PC-3 (cell line): ENCODE results near the gene SEC14L1. TPM values are rescaled to one million over a fixed set of nuclear protein-coding genes. Genes with fewer than 3 reads are reported as not detected.
"Not testable (repeated sequence)": the region's sequence is repeated elsewhere in the genome, so short reads cannot be mapped to it uniquely, and the experiment has no call there.

ENCODE experiments used
- ATAC-seq: fragments of 200-7000 bp; cut with Tn5 transposase; 2 replicates; pipeline ENCODE4 v1.9.1; 2020; ENCODE audit warnings: mild to moderate bottlenecking, moderate library complexity
- BruUV-seq: library from RNA; stranded (reverse); fragments of 400-500 nt; replicated peaks from 2 replicates; lab custom pipeline; 2021; lab: Mats Ljungman, UMichigan
- CTCF ChIA-PET: fragments of 300-600 bp; sonication (Branson Sonifier 250); formaldehyde crosslinking; loops from one replicate; lab custom pipeline; 2022; ENCODE audit warnings: antibody characterized with exemption; lab: Charles Lee
- POLR2A ChIA-PET: fragments of 300-600 bp; sonication (Branson Sonifier 250); formaldehyde crosslinking; loops from one replicate; lab custom pipeline; 2022; ENCODE audit warnings: antibody characterized with exemption; ENCODE audit not compliant: unreplicated experiment; lab: Charles Lee
- DNase-seq: peaks from one replicate; pipeline ENCODE4 v3.0.0-alpha.2; 2015
- H2AFZ ChIP-seq: fragments of 300-600 bp; sonication (generic); 2 replicates; pipeline ENCODE4 v1.6.0; 2016; ENCODE audit warnings: antibody characterized with exemption, low read length
- H3F3A ChIP-seq: fragments of 300-600 bp; sonication (generic); one replicate; pipeline ENCODE4 v1.6.0; 2017; ENCODE audit warnings: antibody characterized with exemption, low read length, control low read depth, mild to moderate bottlenecking; ENCODE audit not compliant: unreplicated experiment
- H3K27ac ChIP-seq: fragments of 300-600 bp; sonication (generic); 2 replicates; pipeline ENCODE4 v1.5.1; 2016; ENCODE audit warnings: mild to moderate bottlenecking, low read length
- H3K27me3 ChIP-seq: fragments of 300-600 bp; sonication (generic); 2 replicates; pipeline ENCODE4 v1.6.1; 2016; ENCODE audit warnings: low read length, mixed read lengths
- H3K36me3 ChIP-seq: fragments of 300-600 bp; sonication (generic); 2 replicates; pipeline ENCODE4 v1.6.1; 2016; ENCODE audit warnings: low read depth, mixed run types, low read length, mixed read lengths
- H3K4me1 ChIP-seq: fragments of 300-600 bp; sonication (generic); 2 replicates; pipeline ENCODE4 v1.5.1; 2016; ENCODE audit warnings: low read length; ENCODE audit not compliant: insufficient read depth
- H3K4me2 ChIP-seq: fragments of 300-600 bp; sonication (generic); 2 replicates; pipeline ENCODE4 v1.6.0; 2016; ENCODE audit warnings: low read length
- H3K4me3 ChIP-seq: fragments of 300-600 bp; sonication (generic); 2 replicates; pipeline ENCODE4 v1.5.1; 2016; ENCODE audit warnings: mild to moderate bottlenecking, low read length, mixed read lengths
- H3K79me2 ChIP-seq: fragments of 300-600 bp; sonication (generic); 2 replicates; pipeline ENCODE4 v1.6.1; 2017; ENCODE audit warnings: low read length, mixed read lengths
- H3K9ac ChIP-seq: fragments of 300-600 bp; sonication (generic); 2 replicates; pipeline ENCODE4 v1.6.0; 2016; ENCODE audit warnings: mild to moderate bottlenecking, low read length
- H3K9me2 ChIP-seq: fragments of 300-600 bp; sonication (generic); replicated peaks from 2 replicates; pipeline ENCODE4 v1.6.1; 2016; ENCODE audit warnings: mixed run types, low read length, mixed read lengths
- H3K9me3 ChIP-seq: fragments of 300-600 bp; sonication (generic); 2 replicates; pipeline ENCODE4 v1.6.1; 2016; ENCODE audit warnings: low read length, mixed read lengths
- H4K20me1 ChIP-seq: fragments of 300-600 bp; sonication (generic); 2 replicates; pipeline ENCODE4 v1.6.1; 2016; ENCODE audit warnings: low read length, mixed read lengths
- CTCF ChIP-seq: fragments of 300-600 bp; sonication (generic); conservative IDR thresholded peaks from 2 replicates; pipeline ENCODE4 v1.5.1; 2017; ENCODE audit warnings: antibody characterized with exemption, low read depth, mild to moderate bottlenecking, low read length
- EZH2 ChIP-seq: fragments of 300-600 bp; sonication (generic); IDR thresholded peaks from one replicate; pipeline ENCODE4 v1.6.1; 2017; ENCODE audit warnings: antibody characterized with exemption, mild to moderate bottlenecking, low read length; ENCODE audit not compliant: unreplicated experiment
- EZH2phosphoT487 ChIP-seq: fragments of 300-600 bp; sonication (generic); IDR thresholded peaks from 2 replicates; pipeline ENCODE4 v1.6.1; 2018; ENCODE audit warnings: mild to moderate bottlenecking, antibody characterized with exemption, low read length, borderline replicate concordance
- intact Hi-C: fragments of 100-400 bp; cut with micrococcal nuclease; formaldehyde crosslinking; loops from 2 replicates; pipeline ENCODE4 v1.9.0; 2023
- total RNA-seq: library from RNA; depleted of rRNA; stranded (reverse); fragments of >200 nt; gene quantifications from 2 replicates; pipeline ENCODE4 v1.2.3, GENCODE V29; 2014

The SEC14L1 gene
- total RNA-seq, 1 experiment from 2014 or later, result 39.8 TPM

- ChIA-PET POLR2A (no interaction called here), CTCF (no interaction called here)
- H4K20me1 ChIP-seq, result no peaks in the 10 kb centered on the region
- H3K9me2 ChIP-seq, result no peaks in the 10 kb centered on the region
- H3K4me3 ChIP-seq, result no peak overlapping the region
- no peaks in the 10 kb centered on the region for H3K27me3 ChIP-seq
- no peak overlapping the region for H3K9ac ChIP-seq
- ATAC-seq (no peak), DNase-seq (no peak)
- H3K79me2 ChIP-seq, result no peaks in the 10 kb centered on the region
- intact Hi-C loops, result no loop called here
- no peak overlapping the region; the same call in 1 of the 2 replicates for H2AFZ ChIP-seq
- H3F3A ChIP-seq, result peaks cover 3% of the 10 kb centered on the region
- TF ChIP-seq EZH2phosphoT487 (no peak), EZH2 (no peak), CTCF (no peak)
- H3K4me2 ChIP-seq, result no peak overlapping the region
- H3K27ac ChIP-seq, result peak overlapping the region; percentile 69
- peaks cover 11% of the 10 kb centered on the region; the same call in 1 of the 2 replicates for H3K36me3 ChIP-seq
- BruUV-seq, result no TSS peak
- 0 out of 2 replicates have a peak, but pooled peaks cover 5% of the 10 kb centered on the region for H3K9me3 ChIP-seq
- peaks cover 30% of the 10 kb centered on the region for H3K4me1 ChIP-seq
Observed at GRCh38 chr17:77133087-77133638, 7.6 kb upstream of the SEC14L1 start.

- no peaks in the 10 kb centered on the region for H3K27me3 ChIP-seq
- peaks cover 2% of the 10 kb centered on the region for H3K79me2 ChIP-seq
- H4K20me1 ChIP-seq, result no peaks in the 10 kb centered on the region
- peaks cover 11% of the 10 kb centered on the region; the same call in 1 of the 2 replicates for H3K36me3 ChIP-seq
- CTCF ChIA-PET, result no interaction called here
- no peak overlapping the region for H3K4me2 ChIP-seq
- H3F3A ChIP-seq, result peaks cover 3% of the 10 kb centered on the region
- TF ChIP-seq EZH2 (no peak), EZH2phosphoT487 (no peak), CTCF (no peak)
- peaks cover 38% of the 10 kb centered on the region for H3K4me1 ChIP-seq
- ATAC-seq, result no peak
- H3K9ac ChIP-seq, result no peak overlapping the region
- H2AFZ ChIP-seq, result no peak overlapping the region
- no peak for DNase-seq
- 0 out of 2 replicates have a peak, but pooled peaks cover 5% of the 10 kb centered on the region for H3K9me3 ChIP-seq
- POLR2A ChIA-PET, result no interaction called here
- no TSS peak for BruUV-seq
- no peak overlapping the region for H3K27ac ChIP-seq
- no peaks in the 10 kb centered on the region for H3K9me2 ChIP-seq
- intact Hi-C loops, result no loop called here
- H3K4me3 ChIP-seq, result no peak overlapping the region
Observed at GRCh38 chr17:77136420-77136767, 4.4 kb upstream of the SEC14L1 start.

GRCh38 chr17:77137111-77137510 lies 3.7 kb upstream of the SEC14L1 start:
- no peak for TF ChIP-seq EZH2
- TF ChIP-seq CTCF, result no peak
- no peak for TF ChIP-seq EZH2phosphoT487
- H3F3A ChIP-seq, result peaks cover 1% of the 10 kb centered on the region
- H3K79me2 ChIP-seq, result peaks cover 9% of the 10 kb centered on the region
- H3K4me1 ChIP-seq, result peaks cover 36% of the 10 kb centered on the region
- H3K9ac ChIP-seq, result no peak overlapping the region
- no peak overlapping the region; the same call in 1 of the 2 replicates for H3K27ac ChIP-seq
- H3K4me3 ChIP-seq, result no peak overlapping the region; the same call in 1 of the 2 replicates
- H2AFZ ChIP-seq, result no peak overlapping the region
- POLR2A ChIA-PET, result no interaction called here
- CTCF ChIA-PET, result interaction anchor here (0.7 kb wide), 1 partner anchor 20 kb away, joined by 6 read pairs; no protein-coding TSS in a partner anchor
- H3K9me3 ChIP-seq, result 0 out of 2 replicates have a peak, but pooled peaks cover 5% of the 10 kb centered on the region
- H4K20me1 ChIP-seq, result no peaks in the 10 kb centered on the region
- ATAC-seq, result no peak
- H3K9me2 ChIP-seq, result no peaks in the 10 kb centered on the region
- no peak for DNase-seq
- H3K36me3 ChIP-seq, result peaks cover 11% of the 10 kb centered on the region; the same call in 1 of the 2 replicates
- intact Hi-C loops, result no loop called here
- H3K27me3 ChIP-seq, result no peaks in the 10 kb centered on the region
- H3K4me2 ChIP-seq, result no peak overlapping the region
- BruUV-seq, result no TSS peak

- peaks cover 13% of the 10 kb centered on the region for H3K36me3 ChIP-seq
- H3K9ac ChIP-seq, H3K27me3 ChIP-seq, intact Hi-C loops, H3K4me2 ChIP-seq, H3K4me3 ChIP-seq, H3K9me2 ChIP-seq, H4K20me1 ChIP-seq, ATAC-seq, POLR2A ChIA-PET, H3F3A ChIP-seq, BruUV-seq, H2AFZ ChIP-seq, H3K9me3 ChIP-seq, CTCF ChIA-PET: not testable (repeated sequence)
- H3K4me1 ChIP-seq, result peaks cover 36% of the 10 kb centered on the region
- DNase-seq, result peak; percentile 90
- H3K79me2 ChIP-seq, result peaks cover 17% of the 10 kb centered on the region
- peak overlapping the region; percentile 68 for H3K27ac ChIP-seq
Observed at GRCh38 chr17:77137886-77138285, 2.9 kb upstream of the SEC14L1 start.
